GM12873 (cell line): ENCODE data around the gene PIM1.

Source experiments
- TF ChIP-seq, protein P1 (sequence below): IDR thresholded peaks from 2 replicates; pipeline ENCODE4 v1.5.1; 2012; ENCODE audit warnings: low read depth, mild to moderate bottlenecking, moderate library complexity, low read length, control low read depth; ENCODE audit not compliant: insufficient read depth; ENCODE audit errors: missing control alignments

PIM1 gene

DNA sequence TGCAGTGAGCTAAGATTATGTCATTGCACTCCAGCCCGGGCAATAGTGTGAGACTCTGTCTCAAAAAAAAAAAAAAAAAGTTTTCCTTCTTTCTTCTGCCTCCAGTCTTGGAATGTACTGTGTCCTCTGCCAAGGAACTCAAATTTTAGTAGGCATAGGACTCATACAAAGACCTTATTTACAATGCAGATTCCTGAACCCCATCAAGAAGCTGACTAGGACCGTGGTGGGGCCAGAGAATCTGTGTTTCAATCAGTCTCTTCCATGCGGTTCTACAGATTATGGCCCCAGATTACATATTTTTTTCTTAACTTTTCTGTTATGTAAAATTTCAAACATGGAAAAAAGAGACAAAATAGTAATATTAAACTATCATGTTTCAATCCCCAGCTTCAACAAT, 29.8 kb upstream of the PIM1 start:
- TF ChIP-seq, protein P1, sequence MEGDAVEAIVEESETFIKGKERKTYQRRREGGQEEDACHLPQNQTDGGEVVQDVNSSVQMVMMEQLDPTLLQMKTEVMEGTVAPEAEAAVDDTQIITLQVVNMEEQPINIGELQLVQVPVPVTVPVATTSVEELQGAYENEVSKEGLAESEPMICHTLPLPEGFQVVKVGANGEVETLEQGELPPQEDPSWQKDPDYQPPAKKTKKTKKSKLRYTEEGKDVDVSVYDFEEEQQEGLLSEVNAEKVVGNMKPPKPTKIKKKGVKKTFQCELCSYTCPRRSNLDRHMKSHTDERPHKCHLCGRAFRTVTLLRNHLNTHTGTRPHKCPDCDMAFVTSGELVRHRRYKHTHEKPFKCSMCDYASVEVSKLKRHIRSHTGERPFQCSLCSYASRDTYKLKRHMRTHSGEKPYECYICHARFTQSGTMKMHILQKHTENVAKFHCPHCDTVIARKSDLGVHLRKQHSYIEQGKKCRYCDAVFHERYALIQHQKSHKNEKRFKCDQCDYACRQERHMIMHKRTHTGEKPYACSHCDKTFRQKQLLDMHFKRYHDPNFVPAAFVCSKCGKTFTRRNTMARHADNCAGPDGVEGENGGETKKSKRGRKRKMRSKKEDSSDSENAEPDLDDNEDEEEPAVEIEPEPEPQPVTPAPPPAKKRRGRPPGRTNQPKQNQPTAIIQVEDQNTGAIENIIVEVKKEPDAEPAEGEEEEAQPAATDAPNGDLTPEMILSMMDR = no peak

GRCh38 chr6:37141281-37142049, 28.5 kb upstream of the PIM1 start:
- TF ChIP-seq, protein P1 = no peak

DNA sequence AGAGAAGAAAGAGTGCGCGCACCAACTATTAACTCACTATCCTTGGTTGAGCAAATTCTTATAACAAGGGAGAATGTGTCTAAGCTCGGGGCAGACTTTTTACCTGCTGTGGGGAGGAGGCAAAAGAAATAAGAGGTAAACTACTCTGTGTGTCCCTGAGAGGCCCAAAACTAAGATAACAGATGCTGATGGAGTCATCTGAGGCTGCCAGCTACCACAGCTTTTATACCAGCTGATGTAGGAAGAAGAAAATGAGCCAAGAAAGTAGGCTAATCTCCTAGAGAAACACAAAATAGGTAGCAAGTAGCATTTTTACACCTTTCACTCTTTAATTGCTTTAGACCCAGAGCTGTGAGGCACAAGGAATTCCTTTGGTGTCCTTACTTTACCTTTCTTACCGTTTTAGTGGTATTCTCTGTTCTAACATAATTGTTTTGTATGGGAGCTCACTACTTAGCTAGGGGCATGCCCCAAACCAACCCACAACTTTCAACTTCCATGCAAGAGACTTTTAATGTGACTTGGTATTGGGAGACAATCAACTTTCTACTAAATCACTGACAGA, 27.8 kb upstream of the PIM1 start:
- TF ChIP-seq, protein P1 = no peak

- TF ChIP-seq, protein P1 = no peak
Observed at GRCh38 chr6:37143585-37143984, 26.4 kb upstream of the PIM1 start.

GRCh38 chr6:37145443-37145842, 24.5 kb upstream of the PIM1 start:
- TF ChIP-seq, protein P1 = no peak

DNA sequence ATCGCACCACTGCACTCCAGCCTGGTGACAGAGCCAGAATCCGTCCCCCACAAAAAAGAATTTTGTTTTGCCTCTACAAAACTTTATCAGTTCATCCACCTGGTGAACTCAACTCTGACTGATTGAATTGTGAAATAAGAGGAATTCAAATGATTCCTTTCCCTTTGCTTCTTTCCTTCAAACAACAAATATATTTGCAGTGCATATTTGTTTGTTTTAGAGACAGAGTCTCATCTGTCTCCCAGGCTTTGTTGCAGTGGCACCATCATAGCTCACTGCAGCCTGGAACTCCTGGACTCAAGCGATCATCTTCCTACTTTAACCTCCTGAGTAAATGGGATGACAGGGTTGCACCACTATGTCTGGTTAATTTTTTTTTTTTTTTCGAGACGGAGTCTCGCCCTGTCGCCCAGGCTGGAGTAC, 23.2 kb upstream of the PIM1 start:
- TF ChIP-seq, protein P1 = no peak

- TF ChIP-seq, protein P1 = no peak
Observed at GRCh38 chr6:37149745-37150144, 20.2 kb upstream of the PIM1 start.
